Right renal pelvis (tissue), 4 donors: ENCODE measurements around the gene ZBTB8A. TPM values are rescaled to one million over a fixed set of nuclear protein-coding genes. Genes with fewer than 3 reads are reported as not detected.

Source experiments
- DNase-seq, 4 donors: peaks; one replicate each; pipeline ENCODE4 v3.0.0-alpha.2; 2013; ENCODE audit warnings: low read depth in 4 of 4, low spot score in 3 of 4, missing footprints in 1 of 4
- polyA plus RNA-seq, 4 donors: library from polyadenylated mRNA; unstranded; fragments of 120-200 nt; gene quantifications; one replicate each; pipeline ENCODE4 v1.2.1, GENCODE V29; 2013; ENCODE audit not compliant: insufficient read length in 4 of 4

The ZBTB8A gene
- polyA plus RNA-seq, 4 donors, result 15.5 to 20.2 (median 18.4) TPM

DNA sequence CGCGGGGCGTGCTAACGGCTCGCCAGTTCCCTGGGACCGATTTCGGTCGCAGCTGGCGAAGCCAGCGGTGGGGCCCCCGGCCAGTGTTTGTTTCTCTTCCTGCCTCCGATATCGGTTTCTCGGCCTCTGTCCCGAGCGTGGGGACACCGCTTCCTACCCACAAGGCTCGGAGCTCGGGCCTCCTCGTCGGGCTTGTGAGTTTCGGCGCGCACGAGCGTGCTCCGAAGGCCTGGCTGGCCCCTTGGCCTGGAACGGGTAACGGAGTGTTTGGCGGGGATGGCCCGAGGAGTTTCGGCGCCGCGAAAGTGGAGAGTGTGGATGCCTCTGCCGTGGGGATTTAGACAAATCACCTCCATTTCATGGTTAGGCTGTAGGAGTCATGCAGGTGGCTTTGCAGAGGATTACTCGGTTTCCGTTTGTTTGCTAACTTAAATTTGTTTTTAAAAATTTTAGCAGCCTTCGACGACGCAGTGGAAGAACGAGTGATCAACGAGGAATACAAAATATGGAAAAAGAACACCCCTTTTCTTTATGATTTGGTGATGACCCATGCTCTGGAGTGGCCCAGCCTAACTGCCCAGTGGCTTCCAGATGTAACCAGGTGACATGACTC, 112.3 kb downstream of the ZBTB8A start:
- DNase-seq, result peak in 1 of 4 donors; percentile 38

DNA sequence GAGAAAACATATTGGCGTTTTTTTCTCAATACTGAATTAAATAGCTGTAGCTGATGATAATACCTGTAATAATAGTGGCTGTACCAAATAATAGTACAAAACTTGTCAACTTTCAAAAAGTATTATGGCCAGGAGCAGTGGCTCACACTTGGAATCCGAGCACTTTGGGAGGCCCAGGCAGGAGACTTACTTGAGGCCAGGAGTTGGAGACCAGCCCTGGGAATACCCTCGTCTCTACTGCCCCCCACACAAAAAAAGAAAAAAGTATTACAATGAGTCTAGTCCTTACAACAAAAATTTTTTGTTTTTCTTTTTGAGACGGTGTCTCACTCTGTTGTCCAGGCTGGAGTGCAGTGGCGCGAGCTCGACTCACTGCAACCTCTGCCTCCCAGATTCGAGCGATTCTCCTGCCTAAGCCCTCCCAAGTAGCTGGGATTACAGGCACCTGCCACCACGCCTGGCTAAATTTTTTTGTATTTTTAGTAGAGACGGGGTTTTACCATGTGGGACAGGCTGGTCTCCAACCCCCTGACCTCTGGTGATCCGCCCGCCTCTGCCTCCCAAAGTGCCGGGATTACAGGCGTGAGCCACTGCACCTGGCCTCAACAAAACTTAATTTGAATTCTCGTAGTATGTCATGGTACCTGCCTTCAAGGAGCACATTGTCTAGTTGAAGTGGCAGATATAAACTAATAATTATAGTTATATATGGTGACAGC, 113.2 kb downstream of the ZBTB8A start:
- no peak for DNase-seq

Other genes starting within 250 kb of the ZBTB8A start
- 100 to 1,000 TPM; 162 to 193 (median 179) TPM for gene HDAC1, start 247.3 kb upstream of the ZBTB8A start, polyA plus RNA-seq
- 100 to 1,000 TPM; 443 to 517 (median 479) TPM for gene MARCKSL1, start 203.2 kb upstream of the ZBTB8A start, polyA plus RNA-seq
- 1 to 10 TPM; 3.0 to 7.2 (median 6.6) TPM for gene FAM229A, start 176.9 kb upstream of the ZBTB8A start, polyA plus RNA-seq
- 1 to 10 TPM; 2.0 to 4.3 (median 3.0) TPM for gene TSSK3, start 176.9 kb upstream of the ZBTB8A start, polyA plus RNA-seq
- gene BSDC1, start 145.0 kb upstream of the ZBTB8A start, polyA plus RNA-seq, result 10 to 100 TPM; 58.6 to 63.3 (median 61.2) TPM
- 1 to 10 TPM in 3 of 4 donors, under 1 TPM in 1; 0.95 to 1.5 (median 1.1) TPM for gene ZBTB8B, start 74.4 kb upstream of the ZBTB8A start, polyA plus RNA-seq
- 10 to 100 TPM; 28.8 to 37.8 (median 34.5) TPM for gene ZBTB8OS, start 111.1 kb downstream of the ZBTB8A start, polyA plus RNA-seq
- 100 to 1,000 TPM; 292 to 355 (median 335) TPM for gene RBBP4, start 111.8 kb downstream of the ZBTB8A start, polyA plus RNA-seq
- gene SYNC, start 163.3 kb downstream of the ZBTB8A start, polyA plus RNA-seq, result 1 to 10 TPM; 1.6 to 2.1 (median 1.7) TPM